ENCODE data around the gene TRERF1.
"Not testable (repeated sequence)": the region's sequence is repeated elsewhere in the genome, so short reads cannot be mapped to it uniquely, and the experiment has no call there.

TRERF1 gene

DNA sequence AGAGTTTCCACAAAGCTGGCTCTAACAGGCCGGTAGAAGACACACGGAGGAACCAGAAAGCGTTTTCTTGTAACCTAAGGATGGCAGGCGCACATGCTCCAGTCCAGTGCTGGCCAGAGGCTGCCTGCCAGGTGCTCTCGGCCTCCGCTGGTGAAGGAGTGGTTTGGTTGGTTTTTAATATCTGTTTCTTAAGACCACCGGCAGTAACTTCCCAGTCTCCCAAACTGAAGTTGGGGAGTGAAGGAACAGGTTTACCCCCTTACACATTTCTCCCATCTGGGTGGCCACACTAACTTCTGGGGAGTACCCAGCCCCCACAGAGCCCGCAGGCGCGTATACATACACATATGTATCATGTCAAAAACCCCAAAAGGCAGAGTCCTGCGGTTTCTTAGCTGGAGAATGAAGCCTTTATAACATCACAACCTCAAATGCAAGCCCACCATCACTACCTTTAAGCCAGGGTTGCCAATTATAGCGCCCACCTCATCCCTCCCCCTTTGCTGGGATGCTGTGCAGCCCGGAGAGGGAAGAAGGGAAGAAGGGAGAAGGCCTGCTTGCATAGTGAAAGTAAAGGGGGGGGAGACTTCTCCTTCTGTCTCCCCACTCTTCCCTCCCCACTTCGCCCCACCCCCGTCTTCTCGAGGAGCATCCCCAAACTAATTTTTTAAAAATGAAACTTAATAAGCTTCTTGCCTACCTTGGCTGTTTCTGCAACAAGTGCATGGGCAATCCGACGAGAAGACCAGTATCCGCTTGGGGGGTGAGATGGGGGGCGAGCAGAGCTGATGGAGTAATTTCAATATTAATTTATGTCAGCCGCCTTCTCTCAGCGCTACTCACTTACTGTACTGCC lies 1.0 kb downstream of the TRERF1 start:
- DNase-seq = no peak

DNA sequence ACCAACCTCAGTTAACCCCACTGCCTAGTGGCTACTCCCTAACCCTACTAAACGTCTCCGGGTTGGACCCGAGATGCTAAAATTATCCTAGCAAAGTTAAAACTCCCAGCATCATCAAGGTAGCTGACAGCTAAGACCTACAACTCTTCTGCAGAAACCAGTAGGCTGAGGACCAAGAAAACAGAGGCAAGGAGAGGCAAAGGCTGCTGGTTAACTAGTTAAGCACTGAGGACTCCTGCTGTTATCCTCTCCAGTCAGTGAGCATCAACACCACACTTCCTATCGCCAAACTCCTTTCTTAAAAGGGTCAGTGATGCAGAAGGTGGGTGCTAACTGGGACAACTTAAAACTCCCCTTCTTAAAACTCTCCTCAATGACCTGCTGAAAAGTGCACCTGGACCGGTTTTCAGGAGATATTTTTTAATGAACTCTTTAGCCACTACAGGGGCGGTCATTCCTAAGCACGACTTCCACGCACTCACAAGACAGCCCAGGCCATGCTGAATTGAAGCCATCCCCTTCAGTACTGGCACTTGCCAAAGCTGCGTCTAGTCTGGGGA lies 1.7 kb downstream of the TRERF1 start:
- no peak for DNase-seq

- DNase-seq = no peak
Observed at GRCh38 chr6:42448927-42449659, 2.6 kb downstream of the TRERF1 start.

DNA sequence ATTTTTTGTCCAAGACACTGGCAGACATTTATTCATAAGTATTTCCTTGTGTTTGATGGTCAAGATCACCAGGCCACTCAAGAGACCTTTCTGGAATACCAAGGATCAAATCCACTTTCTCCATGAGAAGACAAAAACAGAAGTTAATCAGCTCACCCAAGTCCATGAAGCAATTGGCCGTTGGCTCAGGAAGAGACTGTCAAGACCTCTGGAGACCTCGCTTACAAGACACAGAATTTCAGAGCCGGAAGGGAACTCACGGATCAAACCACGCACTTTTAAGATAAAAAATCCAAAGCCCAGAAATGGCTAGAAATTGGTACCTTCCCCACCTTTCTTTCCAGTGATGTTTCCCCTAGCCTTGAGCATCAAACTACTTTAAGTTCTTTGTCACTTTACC lies 3.3 kb downstream of the TRERF1 start:
- no peak for DNase-seq

GRCh38 chr6:42446996-42447395 lies 4.7 kb downstream of the TRERF1 start:
- no peak for DNase-seq

DNA sequence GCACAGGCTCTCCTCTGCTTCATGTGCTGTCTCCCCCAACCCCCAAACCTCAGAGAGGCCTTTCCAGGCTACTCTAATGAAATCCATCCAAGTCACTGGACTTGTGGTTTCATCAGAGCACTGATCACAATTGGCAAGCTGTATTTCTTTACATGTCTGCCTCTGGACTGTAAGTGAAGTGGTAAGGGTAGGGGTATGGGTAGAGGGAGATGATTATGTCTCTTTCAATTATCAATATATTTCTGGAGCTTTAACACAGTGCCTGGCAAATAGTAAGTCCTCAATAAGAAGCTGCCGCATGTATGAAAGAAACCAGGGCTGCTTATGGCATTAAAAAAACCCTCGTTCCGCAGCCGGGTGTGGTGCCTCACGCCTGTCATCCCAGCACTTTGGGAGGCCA lies 5.4 kb downstream of the TRERF1 start:
- no peak for DNase-seq

GRCh38 chr6:42445955-42446354 lies 5.8 kb downstream of the TRERF1 start:
- DNase-seq = not testable (repeated sequence)

- no peak for DNase-seq
Observed at GRCh38 chr6:42443312-42444060, 8.2 kb downstream of the TRERF1 start.

DNA sequence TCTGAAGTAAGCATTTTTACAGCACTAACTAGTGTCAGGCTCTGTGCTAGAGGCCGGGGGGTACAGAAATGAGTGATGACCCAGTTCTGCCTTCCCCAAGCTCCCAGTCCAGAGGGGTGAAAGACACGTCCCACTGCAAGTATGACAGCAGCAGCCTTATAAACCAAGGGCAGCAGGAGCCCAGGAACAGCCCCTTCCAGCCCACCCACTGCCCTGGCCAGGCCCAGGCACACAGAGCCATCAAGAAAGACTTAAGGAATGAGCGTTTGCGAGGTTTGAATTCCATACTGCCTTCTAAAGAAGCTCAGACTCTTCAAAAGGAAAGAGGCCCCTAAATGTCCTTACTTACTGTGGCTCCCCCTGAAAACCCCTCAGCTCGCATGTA lies 10.0 kb downstream of the TRERF1 start:
- no peak for DNase-seq

GRCh38 chr6:42440778-42441696 lies 10.7 kb downstream of the TRERF1 start:
- no peak for DNase-seq

- DNase-seq = no peak
Observed at GRCh38 chr6:42440027-42440426, 11.7 kb downstream of the TRERF1 start.

DNA sequence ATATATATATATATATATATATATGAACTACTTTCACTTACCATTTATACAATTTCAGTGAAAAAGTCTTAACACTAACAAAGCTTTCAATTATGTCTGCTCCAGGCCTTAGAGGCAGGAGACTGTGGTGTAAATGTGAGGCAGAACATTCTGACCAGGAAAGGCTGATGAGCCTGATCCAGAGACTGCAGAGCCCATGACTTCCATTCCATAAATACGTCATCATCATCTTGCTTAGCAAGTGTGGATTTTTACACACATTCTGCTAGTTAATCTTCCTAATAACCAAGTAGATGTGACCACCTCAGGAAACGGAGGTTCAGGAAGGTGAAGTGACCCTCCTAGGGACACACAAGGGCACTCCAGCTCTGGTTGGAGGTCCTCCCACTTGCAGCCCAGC lies 14.9 kb downstream of the TRERF1 start:
- DNase-seq = no peak

DNA sequence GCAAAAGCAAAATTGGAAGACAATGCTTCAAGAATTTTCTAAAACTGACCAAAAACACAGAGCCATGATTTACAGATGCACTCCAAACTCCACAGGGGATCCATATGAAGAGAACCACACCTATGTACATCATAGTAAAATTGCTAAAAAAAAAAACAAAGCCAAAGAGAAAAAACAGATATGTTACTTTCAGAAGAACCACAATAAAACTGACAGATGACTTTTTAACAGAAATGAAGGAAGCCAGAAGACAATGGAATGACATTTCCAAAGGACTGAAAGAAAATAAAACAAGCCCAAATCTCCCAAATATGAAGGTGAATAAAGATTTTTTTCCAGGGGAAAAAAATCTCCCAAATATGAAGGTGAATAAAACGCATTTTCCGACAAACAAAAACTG lies 17.5 kb downstream of the TRERF1 start:
- no peak for DNase-seq

- DNase-seq = no peak
Observed at GRCh38 chr6:42433409-42433808, 18.3 kb downstream of the TRERF1 start.

- DNase-seq = no peak
Observed at GRCh38 chr6:42431877-42432276, 19.8 kb downstream of the TRERF1 start.

DNA sequence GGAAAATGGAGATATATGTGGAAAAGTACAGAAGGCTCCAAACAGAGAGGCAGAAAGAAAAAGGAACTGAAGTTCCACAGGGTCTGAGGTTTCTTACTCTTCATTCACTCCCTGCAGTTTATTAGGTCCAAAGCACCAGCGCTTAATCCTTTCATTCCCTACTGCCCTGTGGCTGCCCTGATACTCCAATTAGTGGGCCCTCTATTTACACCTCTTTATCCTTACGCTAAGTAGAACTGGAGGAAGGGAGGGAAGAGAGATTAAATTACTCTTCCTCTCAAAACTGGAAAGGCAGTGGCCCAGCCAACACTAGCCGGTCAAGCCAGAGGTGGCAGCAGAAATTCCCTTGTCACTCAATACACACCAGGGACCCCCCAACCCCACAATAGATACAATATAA lies 20.4 kb downstream of the TRERF1 start:
- DNase-seq = no peak

DNA sequence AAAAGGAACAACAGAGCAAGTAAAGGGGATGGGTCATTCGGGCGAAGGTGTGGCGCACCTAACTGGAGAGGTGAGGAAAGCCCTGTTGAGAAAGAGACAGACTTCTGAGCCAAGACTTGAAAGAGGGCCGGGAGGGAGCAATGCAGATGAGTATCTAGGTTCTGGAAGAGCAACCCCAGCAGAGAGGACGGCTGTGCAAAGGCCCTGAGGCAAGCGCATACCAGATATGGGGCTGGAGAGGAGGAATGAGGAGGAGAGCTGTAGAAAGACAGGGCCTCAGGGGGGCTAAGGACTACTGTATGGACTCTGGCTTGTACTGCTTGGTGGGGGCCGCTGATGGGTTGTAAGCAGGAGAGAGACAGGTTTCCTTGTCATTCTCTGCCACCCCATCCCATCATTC lies 21.9 kb downstream of the TRERF1 start:
- DNase-seq = no peak

DNA sequence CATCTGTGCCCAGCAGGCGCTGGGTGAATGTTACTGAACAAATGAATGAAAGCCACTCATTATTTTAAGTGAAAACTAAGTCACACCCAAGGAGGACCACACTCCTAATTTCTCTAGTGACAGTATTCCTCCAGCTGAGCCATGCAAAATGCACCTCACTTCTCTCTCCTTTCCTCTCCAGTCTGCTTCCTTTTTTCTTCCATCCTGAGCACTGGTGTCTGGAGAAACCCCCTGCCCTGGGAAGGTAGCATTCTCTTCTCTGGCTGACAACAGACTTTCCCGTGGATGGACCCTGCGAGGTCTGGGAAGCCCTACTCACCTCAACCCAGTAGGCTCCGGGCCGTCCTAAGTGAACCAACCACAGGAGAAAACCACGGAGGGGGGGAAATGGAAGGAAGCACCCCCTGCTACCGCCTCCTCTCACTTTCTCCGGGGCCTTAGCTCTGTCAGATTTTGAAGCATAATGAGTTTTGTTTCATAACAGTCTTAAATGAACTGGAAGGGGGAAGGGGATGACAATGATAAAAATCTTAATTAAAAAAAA lies 22.6 kb downstream of the TRERF1 start:
- no peak for DNase-seq

- DNase-seq = no peak
Observed at GRCh38 chr6:42428326-42429041, 23.2 kb downstream of the TRERF1 start.

DNA sequence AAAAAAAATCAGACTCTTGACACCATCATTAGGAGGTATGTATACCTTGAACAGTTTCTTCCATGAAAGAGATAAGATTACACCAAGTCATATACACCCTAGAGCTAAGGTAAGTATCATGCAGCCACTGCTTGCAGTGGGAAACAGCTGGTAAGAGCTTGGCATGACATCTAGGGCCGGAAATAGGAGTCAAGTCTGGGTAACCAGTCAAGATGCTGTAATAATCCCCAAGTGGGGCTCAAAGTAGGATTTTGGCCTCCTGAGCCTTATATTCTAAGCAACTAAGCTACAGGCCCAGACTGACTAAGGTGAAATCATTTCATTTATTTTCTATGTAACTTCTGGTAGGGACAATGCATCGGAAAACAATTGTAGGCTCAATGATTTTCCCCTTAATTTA lies 23.9 kb downstream of the TRERF1 start:
- no peak for DNase-seq

GRCh38 chr6:42426191-42426590 lies 25.5 kb downstream of the TRERF1 start:
- DNase-seq = no peak
